Parietal lobe (tissue), 1 donor: Measurements from ENCODE around the gene ADRB2. TPM values are rescaled to one million over a fixed set of nuclear protein-coding genes. Genes with fewer than 3 reads are reported as not detected.

Experiments used
- total RNA-seq: library from RNA; depleted of rRNA; stranded (reverse); fragments of >200 nt; gene quantifications from one replicate; pipeline ENCODE4 v1.2.3, GENCODE V29; 2014

The ADRB2 gene
- total RNA-seq, result 0.94 TPM

DNA sequence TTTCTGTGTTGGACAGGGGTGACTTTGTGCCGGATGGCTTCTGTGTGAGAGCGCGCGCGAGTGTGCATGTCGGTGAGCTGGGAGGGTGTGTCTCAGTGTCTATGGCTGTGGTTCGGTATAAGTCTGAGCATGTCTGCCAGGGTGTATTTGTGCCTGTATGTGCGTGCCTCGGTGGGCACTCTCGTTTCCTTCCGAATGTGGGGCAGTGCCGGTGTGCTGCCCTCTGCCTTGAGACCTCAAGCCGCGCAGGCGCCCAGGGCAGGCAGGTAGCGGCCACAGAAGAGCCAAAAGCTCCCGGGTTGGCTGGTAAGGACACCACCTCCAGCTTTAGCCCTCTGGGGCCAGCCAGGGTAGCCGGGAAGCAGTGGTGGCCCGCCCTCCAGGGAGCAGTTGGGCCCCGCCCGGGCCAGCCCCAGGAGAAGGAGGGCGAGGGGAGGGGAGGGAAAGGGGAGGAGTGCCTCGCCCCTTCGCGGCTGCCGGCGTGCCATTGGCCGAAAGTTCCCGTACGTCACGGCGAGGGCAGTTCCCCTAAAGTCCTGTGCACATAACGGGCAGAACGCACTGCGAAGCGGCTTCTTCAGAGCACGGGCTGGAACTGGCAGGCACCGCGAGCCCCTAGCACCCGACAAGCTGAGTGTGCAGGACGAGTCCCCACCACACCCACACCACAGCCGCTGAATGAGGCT lies at the start of gene ADRB2:
Gene ADRB2 (plus strand): TSS at position 559 of the 686 bp plus-strand sequence. CDS start 221 bp downstream, outside the sequence.

Other genes with a start within 250 kb of the ADRB2 start
- gene HTR4, start 172.1 kb upstream of the ADRB2 start, total RNA-seq, result 0.31 TPM
- gene SH3TC2, start 236.5 kb downstream of the ADRB2 start, total RNA-seq, result 1.6 TPM